GM12878 (cell line): ENCODE measurements around the gene MAMDC2. TPM values are rescaled to one million over a fixed set of nuclear protein-coding genes. Genes with fewer than 3 reads are reported as not detected.

Source experiments
- ATAC-seq: fragments of 200-7000 bp; cut with Tn5 transposase; 3 replicates; pipeline ENCODE4 v1.9.1; 2020; ENCODE audit warnings: mild to moderate bottlenecking, moderate library complexity
- BruUV-seq: library from RNA; stranded (reverse); fragments of 400-500 nt; replicated peaks from 2 replicates; lab custom pipeline; 2021; lab: Mats Ljungman, UMichigan
- CTCF ChIA-PET: fragments of 300-600 bp; sonication (Branson Sonifier 250); formaldehyde crosslinking; extraction: SDS; loops from one replicate; lab custom pipeline; 2021; ENCODE audit warnings: inconsistent platforms; lab: Yijun Ruan, JAX
- POLR2A ChIA-PET: fragments of 350-600 bp; formaldehyde crosslinking; extraction: SDS; loops from one replicate; lab custom pipeline; 2021; ENCODE audit warnings: inconsistent platforms; lab: Charles Lee
- RAD21 ChIA-PET: fragments of 300-600 bp; sonication (Branson Sonifier 250); formaldehyde crosslinking; loops from one replicate; lab custom pipeline; 2023; ENCODE audit warnings: antibody characterized with exemption; ENCODE audit not compliant: unreplicated experiment; lab: Charles Lee
- SMC1A ChIA-PET: fragments of 300-600 bp; sonication (Branson Sonifier 250); formaldehyde crosslinking; loops from one replicate; lab custom pipeline; 2023; ENCODE audit not compliant: unreplicated experiment, uncharacterized antibody; lab: Charles Lee
- DNase-seq: peaks from one replicate; pipeline ENCODE4 v3.0.0-alpha.2; 2011; ENCODE audit warnings: low read depth, low spot score
- FAIRE-seq: peaks from 3 replicates; lab custom pipeline; 2011; peaks lifted over from hg19 to GRCh38; lab: Jason Lieb, UNC
- H2AFZ ChIP-seq: 2 replicates; pipeline ENCODE4 v1.6.0; 2011; ENCODE audit warnings: low read depth, low read length, control low read depth; ENCODE audit not compliant: control insufficient read depth
- H3K27ac ChIP-seq: 2 replicates; pipeline ENCODE4 v1.5.1; 2011; ENCODE audit warnings: control low read depth; ENCODE audit not compliant: control insufficient read depth, insufficient read depth
- H3K27me3 ChIP-seq, 2 experiments: replicated peaks in 1 of 2; 2 replicates each; pipeline versions ENCODE4 v1.6.0 to v1.6.1; 2011; ENCODE audit warnings: low read length in 1 of 2; ENCODE audit not compliant: control insufficient read depth in 2 of 2, insufficient read depth in 2 of 2
- H3K36me3 ChIP-seq, 2 experiments: 2 replicates each; pipeline ENCODE4 v1.5.1; 2011; ENCODE audit warnings: low read length in 1 of 2; ENCODE audit not compliant: control insufficient read depth in 2 of 2, insufficient read depth in 2 of 2
- H3K4me1 ChIP-seq: 2 replicates; pipeline ENCODE4 v1.6.1; 2011; ENCODE audit warnings: mild to moderate bottlenecking, low read length, moderate library complexity, mixed read lengths; ENCODE audit not compliant: control insufficient read depth, insufficient read depth
- H3K4me2 ChIP-seq: 2 replicates; pipeline ENCODE4 v1.6.0; 2011; ENCODE audit warnings: control low read depth; ENCODE audit not compliant: control insufficient read depth, insufficient read depth
- H3K4me3 ChIP-seq: fragments of 200-600 bp; sonication (generic); 2 replicates; pipeline ENCODE4 v1.5.1; 2016
- H3K79me2 ChIP-seq: 2 replicates; pipeline ENCODE4 v1.6.0; 2011; ENCODE audit warnings: low read length; ENCODE audit not compliant: control insufficient read depth, insufficient read depth
- H3K9ac ChIP-seq: 2 replicates; pipeline ENCODE4 v1.8.0; 2011; ENCODE audit warnings: low read length, control low read depth, mixed read lengths; ENCODE audit not compliant: control insufficient read depth, insufficient read depth
- H3K9me3 ChIP-seq: replicated peaks from 3 replicates; pipeline ENCODE4 v1.5.1; 2011; ENCODE audit warnings: mild to moderate bottlenecking, low read length; ENCODE audit not compliant: control insufficient read depth, insufficient read depth
- H4K20me1 ChIP-seq: 2 replicates; pipeline ENCODE4 v1.6.0; 2011; ENCODE audit not compliant: control insufficient read depth, insufficient read depth
- BACH1 ChIP-seq: fragments of 450-650 bp; IDR thresholded peaks from 2 replicates; pipeline ENCODE4 v1.6.1; 2017; ENCODE audit warnings: mild to moderate bottlenecking, borderline replicate concordance
- BCL11A ChIP-seq: IDR thresholded peaks from 2 replicates; pipeline ENCODE4 v1.6.1; 2011; ENCODE audit warnings: low read depth, low read length
- CREB1 ChIP-seq: IDR thresholded peaks from 2 replicates; pipeline ENCODE4 v1.6.1; 2012; ENCODE audit warnings: low read depth, mild to moderate bottlenecking, inconsistent platforms
- EED ChIP-seq: sonication (generic); IDR thresholded peaks from 2 replicates; pipeline ENCODE4 v1.6.1; 2016; ENCODE audit warnings: antibody characterized with exemption, low read depth
- HDAC6 ChIP-seq: fragments of 200-600 bp; sonication (generic); IDR thresholded peaks from one replicate; pipeline ENCODE4 v1.8.0; 2017; ENCODE audit warnings: antibody characterized with exemption; ENCODE audit not compliant: unreplicated experiment
- JUND ChIP-seq: IDR thresholded peaks from 2 replicates; pipeline ENCODE4 v1.6.1; 2012; ENCODE audit warnings: low read depth, mild to moderate bottlenecking, low read length, improper control_type of control experiment, moderate library complexity
- NBN ChIP-seq: fragments of 450-650 bp; IDR thresholded peaks from 2 replicates; pipeline ENCODE4 v1.6.1; 2016
- NFIC ChIP-seq: IDR thresholded peaks from 2 replicates; pipeline ENCODE4 v1.6.1; 2012; ENCODE audit warnings: low read depth, mild to moderate bottlenecking, inconsistent platforms, low read length, moderate library complexity
- RAD51 ChIP-seq: fragments of 450-650 bp; IDR thresholded peaks from 2 replicates; pipeline ENCODE4 v1.6.1; 2016; ENCODE audit warnings: moderate library complexity, mild to moderate bottlenecking, inconsistent platforms
- RELB ChIP-seq: fragments of 450-650 bp; IDR thresholded peaks from 2 replicates; pipeline ENCODE4 v1.6.1; 2017; ENCODE audit warnings: low read depth, mild to moderate bottlenecking, moderate library complexity
- RFX5 ChIP-seq: IDR thresholded peaks from 2 replicates; pipeline ENCODE4 v1.6.1; 2011; ENCODE audit warnings: low read depth, low read length, improper control_type of control experiment
- TARDBP ChIP-seq: IDR thresholded peaks from 2 replicates; pipeline ENCODE4 v1.6.1; 2016; ENCODE audit warnings: borderline replicate concordance
- ZBTB33 ChIP-seq: fragments of 450-650 bp; IDR thresholded peaks from 2 replicates; pipeline ENCODE4 v1.6.1; 2017; ENCODE audit warnings: mild to moderate bottlenecking
- WGBS: methylation state at CpG from one replicate; pipeline ENCODE4 v1.1.6; 2016; ENCODE audit warnings: low lambda C conversion rate; ENCODE audit not compliant: insufficient replicate concordance, insufficient coverage; ENCODE audit errors: missing lambda C conversion rate; 5-methylcytosine and 5-hydroxymethylcytosine counted together
- in situ Hi-C: fragments of 300-500 bp; cut with MboI; formaldehyde crosslinking; loops from 9 replicates; pipeline ENCODE4 v1.14.3; 2018; ENCODE audit warnings: mixed read lengths
- intact Hi-C: fragments of 100-400 bp; cut with micrococcal nuclease; formaldehyde crosslinking; loops from one replicate; pipeline ENCODE4 v1.14.2; 2022; ENCODE audit not compliant: unreplicated experiment
- polyA plus RNA-seq, 11 experiments: library from polyadenylated mRNA; depleted of rRNA in 4 of 11; unstranded in 6 of 11; stranded (reverse) in 5 of 11; fragments of >200 nt; fragmentation: Nextera tagmentation in 4 of 11; fragmentation: Illumina TruSeq in 1 of 11; extraction: Ambion mirVana in 4 of 11; extraction: Trizol in 1 of 11; gene quantifications; 1 replicate in 1 of 11; 2 replicates in 10 of 11; pipeline versions ENCODE4 v1.2.1 to v1.2.3, GENCODE V29; 2011 to 2016; ENCODE audit warnings: inconsistent platforms in 2 of 11, missing spikeins in 2 of 11, low read depth in 1 of 11
- total RNA-seq, 4 experiments: library from RNA; depleted of rRNA in 3 of 4; stranded (reverse); fragments of >200 nt in 3 of 4; fragmentation: Illumina TruSeq in 1 of 4; extraction: Trizol in 1 of 4; gene quantifications; 2 replicates each; pipeline versions ENCODE4 v1.2.1 to v1.2.3, GENCODE V29; 2013 to 2021
- TF ChIP-seq, protein P1 (sequence below): fragments of 450-650 bp; IDR thresholded peaks from 2 replicates; pipeline ENCODE4 v1.6.1; 2017; ENCODE audit warnings: mild to moderate bottlenecking, moderate library complexity

MAMDC2 gene
- total and polyA plus RNA-seq, 10 of the 15 experiments (the other 5 are each of a cell fraction or from before 2014, with no cell fraction given): 0.01 to 0.09 TPM; not detected in 8

- TF ChIP-seq BACH1 (no peak), BCL11A (no peak), HDAC6 (no peak)
Measured at GRCh38 chr9:70107558-70107957, 63.9 kb downstream of the MAMDC2 start (continued).

- SMC1A ChIA-PET: interaction anchor here (1.6 kb wide), 1 partner anchor 494 kb away, joined by 4 read pairs; no protein-coding TSS in a partner anchor
- no peaks in the 10 kb centered on the region for H3K36me3 ChIP-seq
- DNase-seq: no peak
- H3K4me3 ChIP-seq: no peak overlapping the region
- H3K79me2 ChIP-seq: no peaks in the 10 kb centered on the region
- no peaks in the 10 kb centered on the region for H3K4me1 ChIP-seq
- no peak overlapping the region for H3K9ac ChIP-seq
- H3K27ac ChIP-seq: no peak overlapping the region
- ATAC-seq: no peak
- H2AFZ ChIP-seq: no peak overlapping the region
- H3K4me2 ChIP-seq: no peak overlapping the region
- no peaks in the 10 kb centered on the region for H4K20me1 ChIP-seq
- no TSS peak for BruUV-seq
- no peaks in the 10 kb centered on the region for H3K9me3 ChIP-seq
- CTCF ChIA-PET: interaction anchor here (0.7 to 7.8 kb wide), 5 partner anchors 22 to 686 kb away, joined by 3 to 182 read pairs (median 3); no protein-coding TSS in a partner anchor
- in situ Hi-C loops: no loop called here
- RAD21 ChIA-PET: no interaction called here
- POLR2A ChIA-PET: no interaction called here
- no peak for FAIRE-seq
- no peaks in the 10 kb centered on the region; a peak in 1 of 4 replicates for H3K27me3 ChIP-seq
- intact Hi-C loops: no loop called here
- WGBS: 15% methylated on average over 3 of the region's 3 CpGs
- no peak for TF ChIP-seq HDAC6
- TF ChIP-seq RAD51: no peak
- TF ChIP-seq NFIC: no peak
- no peak for TF ChIP-seq JUND
- TF ChIP-seq, protein P1, sequence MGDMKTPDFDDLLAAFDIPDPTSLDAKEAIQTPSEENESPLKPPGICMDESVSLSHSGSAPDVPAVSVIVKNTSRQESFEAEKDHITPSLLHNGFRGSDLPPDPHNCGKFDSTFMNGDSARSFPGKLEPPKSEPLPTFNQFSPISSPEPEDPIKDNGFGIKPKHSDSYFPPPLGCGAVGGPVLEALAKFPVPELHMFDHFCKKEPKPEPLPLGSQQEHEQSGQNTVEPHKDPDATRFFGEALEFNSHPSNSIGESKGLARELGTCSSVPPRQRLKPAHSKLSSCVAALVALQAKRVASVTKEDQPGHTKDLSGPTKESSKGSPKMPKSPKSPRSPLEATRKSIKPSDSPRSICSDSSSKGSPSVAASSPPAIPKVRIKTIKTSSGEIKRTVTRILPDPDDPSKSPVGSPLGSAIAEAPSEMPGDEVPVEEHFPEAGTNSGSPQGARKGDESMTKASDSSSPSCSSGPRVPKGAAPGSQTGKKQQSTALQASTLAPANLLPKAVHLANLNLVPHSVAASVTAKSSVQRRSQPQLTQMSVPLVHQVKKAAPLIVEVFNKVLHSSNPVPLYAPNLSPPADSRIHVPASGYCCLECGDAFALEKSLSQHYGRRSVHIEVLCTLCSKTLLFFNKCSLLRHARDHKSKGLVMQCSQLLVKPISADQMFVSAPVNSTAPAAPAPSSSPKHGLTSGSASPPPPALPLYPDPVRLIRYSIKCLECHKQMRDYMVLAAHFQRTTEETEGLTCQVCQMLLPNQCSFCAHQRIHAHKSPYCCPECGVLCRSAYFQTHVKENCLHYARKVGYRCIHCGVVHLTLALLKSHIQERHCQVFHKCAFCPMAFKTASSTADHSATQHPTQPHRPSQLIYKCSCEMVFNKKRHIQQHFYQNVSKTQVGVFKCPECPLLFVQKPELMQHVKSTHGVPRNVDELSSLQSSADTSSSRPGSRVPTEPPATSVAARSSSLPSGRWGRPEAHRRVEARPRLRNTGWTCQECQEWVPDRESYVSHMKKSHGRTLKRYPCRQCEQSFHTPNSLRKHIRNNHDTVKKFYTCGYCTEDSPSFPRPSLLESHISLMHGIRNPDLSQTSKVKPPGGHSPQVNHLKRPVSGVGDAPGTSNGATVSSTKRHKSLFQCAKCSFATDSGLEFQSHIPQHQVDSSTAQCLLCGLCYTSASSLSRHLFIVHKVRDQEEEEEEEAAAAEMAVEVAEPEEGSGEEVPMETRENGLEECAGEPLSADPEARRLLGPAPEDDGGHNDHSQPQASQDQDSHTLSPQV: no peak
- no peak for TF ChIP-seq RFX5
- no peak for TF ChIP-seq TARDBP
- TF ChIP-seq RELB: no peak
- no peak for TF ChIP-seq ZBTB33
- TF ChIP-seq CREB1: no peak
- TF ChIP-seq EED: no peak
- no peak for TF ChIP-seq NBN
Measured at GRCh38 chr9:70108181-70108580, 64.5 kb downstream of the MAMDC2 start.
